Middle frontal gyrus (tissue), 1 donor: ENCODE results near the gene ARPC5L.
A peak's percentile ranks its signal among the peaks of the same experiment; 100 is the strongest.

Source experiments
- DNase-seq: peaks from one replicate; pipeline ENCODE4 v3.0.0-alpha.2; 2015; ENCODE audit warnings: low spot score; ENCODE audit errors: extremely low spot score

Gene ARPC5L

GRCh38 chr9:124863371-124863871, 1.5 kb downstream of the ARPC5L start:
- DNase-seq: no peak

- peak; percentile 54 for DNase-seq
Measured at GRCh38 chr9:124868511-124869465, 6.9 kb downstream of the ARPC5L start.

- DNase-seq: no peak
Measured at GRCh38 chr9:124869466-124869985, 7.6 kb downstream of the ARPC5L start.

GRCh38 chr9:124869986-124870560, 8.1 kb downstream of the ARPC5L start:
- DNase-seq: no peak

- no peak for DNase-seq
Measured at GRCh38 chr9:124870723-124871122, 8.8 kb downstream of the ARPC5L start.

GRCh38 chr9:124871156-124871561, 9.2 kb downstream of the ARPC5L start:
- DNase-seq: no peak

GRCh38 chr9:124873664-124874063, 11.7 kb downstream of the ARPC5L start:
- DNase-seq: peak; percentile 18

- no peak for DNase-seq
Measured at GRCh38 chr9:124875501-124875900, 13.6 kb downstream of the ARPC5L start.

GRCh38 chr9:124877021-124877782, 15.3 kb downstream of the ARPC5L start:
- DNase-seq: no peak

GRCh38 chr9:124878021-124878420, 16.1 kb downstream of the ARPC5L start:
- no peak for DNase-seq

GRCh38 chr9:124878518-124878917, 16.6 kb downstream of the ARPC5L start:
- no peak for DNase-seq

GRCh38 chr9:124879226-124879625, 17.3 kb downstream of the ARPC5L start:
- DNase-seq: no peak

GRCh38 chr9:124880501-124880900, 18.6 kb downstream of the ARPC5L start:
- no peak for DNase-seq

GRCh38 chr9:124881138-124881743, 19.3 kb downstream of the ARPC5L start:
- DNase-seq: no peak

- DNase-seq: no peak
Measured at GRCh38 chr9:124882231-124882630, 20.3 kb downstream of the ARPC5L start.

GRCh38 chr9:124884376-124884775, 22.4 kb downstream of the ARPC5L start:
- no peak for DNase-seq

- DNase-seq: no peak
Measured at GRCh38 chr9:124885551-124885950, 23.6 kb downstream of the ARPC5L start.

- DNase-seq: no peak
Measured at GRCh38 chr9:124886461-124886860, 24.5 kb downstream of the ARPC5L start.

- DNase-seq: no peak
Measured at GRCh38 chr9:124886866-124887492, 25.0 kb downstream of the ARPC5L start.

GRCh38 chr9:124887832-124888231, 25.9 kb downstream of the ARPC5L start:
- no peak for DNase-seq

GRCh38 chr9:124889006-124889405, 27.1 kb downstream of the ARPC5L start:
- DNase-seq: no peak
